H1 (cell line): ENCODE measurements around the gene INHBB. TPM values are rescaled to one million over a fixed set of nuclear protein-coding genes. Genes with fewer than 3 reads are reported as not detected.

Experiments used
- ZNF274 ChIP-seq: IDR thresholded peaks from 2 replicates; pipeline ENCODE4 v1.7.0; 2012; ENCODE audit warnings: low read length, borderline replicate concordance; ENCODE audit errors: extremely low read depth
- polyA plus RNA-seq, 7 experiments: library from polyadenylated mRNA; depleted of rRNA in 3 of 7; stranded (reverse) in 5 of 7; unstranded in 2 of 7; fragments of >200 nt in 5 of 7; fragments of 200-250 nt in 2 of 7; gene quantifications; 1 replicate in 5 of 7; 2 replicates in 1 of 7; 4 replicates in 1 of 7; pipeline versions ENCODE4 v1.2.1 to v1.2.3, GENCODE V29; 2011 to 2013; ENCODE audit warnings: missing spikeins in 2 of 7, mixed read lengths in 2 of 7
- total RNA-seq: library from RNA; stranded (reverse); fragmentation: NEBNext Ultra II Directional; extraction: Animal tissue kit (Norgen Biotek cat#: 25700); gene quantifications from 2 replicates; pipeline ENCODE4 v1.2.1, GENCODE V29; 2021

INHBB gene
- total and polyA plus RNA-seq, 2 of the 8 experiments (the other 6 are each of a cell fraction or from before 2014, with no cell fraction given), result 0.30 to 0.32 TPM

GRCh38 chr2:120336749-120337148, 9.2 kb upstream of the INHBB start (continued):
- no peak for TF ChIP-seq ZNF274
